GM18909 (cell line): Measurements from ENCODE around the gene ATP2B1.

ENCODE experiments used
- ATAC-seq: cut with Tn5 transposase; IDR thresholded peaks from one replicate; pipeline ENCODE4 v1.9.1; 2021; ENCODE audit warnings: mild to moderate bottlenecking; ENCODE audit not compliant: unreplicated experiment, poor library complexity

Gene ATP2B1

DNA sequence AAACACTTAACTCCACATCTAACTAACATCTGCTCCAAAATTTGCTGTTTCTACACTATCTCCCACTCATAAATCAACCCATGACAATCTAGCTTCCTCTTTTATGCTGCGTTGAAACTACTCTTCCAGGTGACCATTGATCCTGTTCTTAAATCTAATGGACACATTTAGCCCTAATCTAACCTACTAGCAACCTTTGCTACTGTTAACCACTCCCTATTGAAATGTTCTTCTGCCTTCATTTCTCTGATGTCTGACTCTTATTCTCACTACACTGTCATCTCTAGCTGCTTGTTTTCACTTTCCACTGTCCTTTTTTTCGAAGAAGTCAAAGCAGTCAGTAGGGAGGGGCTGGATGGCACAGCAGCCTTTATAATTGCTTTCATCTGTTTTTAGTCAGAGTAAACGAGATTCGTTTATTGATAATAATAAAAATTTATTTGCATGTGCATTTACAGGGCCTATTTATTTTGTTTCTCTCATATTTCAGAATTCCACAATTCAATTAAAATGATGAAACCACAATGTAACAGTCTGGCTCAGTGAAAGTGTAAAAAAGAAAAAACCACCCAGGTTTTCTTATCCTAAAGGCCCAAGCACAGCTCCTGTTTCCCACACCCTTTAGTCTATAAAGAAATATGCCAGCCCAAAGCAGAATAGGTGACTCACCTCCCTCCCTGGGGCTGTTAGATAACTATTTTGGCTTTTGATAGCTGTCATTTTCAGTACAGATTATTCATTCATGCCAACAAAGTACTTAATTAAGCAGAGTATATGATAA lies 44.9 kb downstream of the ATP2B1 start:
- ATAC-seq: peak; percentile 82

- ATAC-seq: no peak
These were observed 46.0 kb downstream of the ATP2B1 start for GRCh38 chr12:89662623-89663022.

GRCh38 chr12:89661706-89662330 lies 46.8 kb downstream of the ATP2B1 start:
- no peak for ATAC-seq

DNA sequence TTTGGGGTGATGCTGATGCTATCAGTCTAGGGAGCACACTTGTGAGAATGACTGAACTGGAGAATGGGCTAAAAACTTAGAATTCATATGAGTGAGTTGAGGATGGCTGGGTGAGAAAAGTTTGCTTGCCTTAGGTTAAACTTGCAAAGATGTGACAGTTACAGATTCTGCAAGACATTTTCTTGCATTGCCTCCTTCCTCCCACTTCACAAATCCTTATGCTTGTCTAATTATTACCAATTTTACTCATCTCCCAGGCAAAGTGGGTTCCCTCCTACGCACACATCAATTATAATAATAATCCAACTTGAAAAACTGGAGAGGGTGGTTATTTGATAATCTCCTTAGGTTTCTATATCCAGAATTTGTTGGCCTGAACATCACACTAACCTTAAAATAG lies 50.9 kb downstream of the ATP2B1 start:
- ATAC-seq: no peak

GRCh38 chr12:89657066-89657465 lies 51.6 kb downstream of the ATP2B1 start:
- no peak for ATAC-seq

GRCh38 chr12:89655841-89656240 lies 52.8 kb downstream of the ATP2B1 start:
- no peak for ATAC-seq

GRCh38 chr12:89651192-89651591 lies 57.4 kb downstream of the ATP2B1 start:
- ATAC-seq: no peak

DNA sequence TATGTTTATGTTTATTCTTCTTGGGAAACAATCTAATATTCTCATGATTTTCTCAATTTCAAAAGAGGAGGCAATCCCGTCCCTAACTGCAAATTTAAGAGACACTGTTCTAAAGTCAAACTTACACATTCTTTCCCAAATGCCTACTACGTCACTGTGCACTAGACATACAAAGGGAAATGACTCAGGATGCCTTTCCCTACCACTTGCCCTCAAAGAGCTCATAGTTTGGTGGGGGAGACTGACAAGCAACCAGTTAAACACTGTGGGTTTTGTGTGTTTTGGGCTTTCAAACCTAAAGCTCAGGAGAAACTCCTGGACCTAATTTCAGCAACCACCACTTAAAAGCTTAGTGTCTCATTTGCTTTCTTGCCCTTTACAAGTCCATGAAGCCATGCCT lies 58.4 kb downstream of the ATP2B1 start:
- ATAC-seq: no peak

DNA sequence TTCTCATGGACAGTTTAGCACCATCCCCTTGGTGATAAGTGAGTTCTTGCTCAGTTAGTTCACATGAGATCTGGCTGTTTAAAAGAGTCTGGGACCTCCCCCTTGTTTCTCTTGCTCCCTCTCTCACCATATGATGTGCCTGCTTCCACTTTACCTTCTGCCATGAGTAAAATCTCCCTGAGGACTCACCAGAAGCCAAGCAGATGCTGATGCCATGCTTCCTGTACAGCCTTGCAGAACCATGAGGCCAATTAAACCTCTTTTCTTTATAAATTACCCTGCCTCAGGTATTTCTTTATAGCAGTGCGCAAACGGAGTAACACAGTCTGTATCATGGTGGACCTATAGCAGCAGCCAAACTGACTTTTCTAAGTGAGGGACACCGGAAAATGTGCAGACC lies 58.8 kb downstream of the ATP2B1 start:
- ATAC-seq: no peak

GRCh38 chr12:89649139-89649538 lies 59.5 kb downstream of the ATP2B1 start:
- no peak for ATAC-seq

GRCh38 chr12:89648211-89648930 lies 60.3 kb downstream of the ATP2B1 start:
- no peak for ATAC-seq

GRCh38 chr12:89645434-89645833 lies 63.2 kb downstream of the ATP2B1 start:
- no peak for ATAC-seq

DNA sequence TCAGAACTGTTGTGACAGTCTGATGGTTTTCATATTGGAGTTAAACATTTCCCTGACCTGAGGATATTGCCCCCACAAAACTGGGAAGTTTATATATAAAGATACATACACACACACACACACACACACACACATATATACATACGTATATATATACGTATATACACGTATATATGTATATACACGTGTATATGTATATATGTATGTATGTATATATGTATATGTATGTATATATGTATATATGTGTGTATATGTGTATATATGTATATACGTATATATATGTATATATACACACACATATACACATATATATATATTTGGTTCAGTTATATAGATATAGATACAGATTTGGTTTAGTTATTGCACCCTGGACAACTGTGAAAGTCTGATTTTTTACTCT lies 65.7 kb downstream of the ATP2B1 start:
- no peak for ATAC-seq

GRCh38 chr12:89636776-89637160 lies 71.9 kb downstream of the ATP2B1 start:
- no peak for ATAC-seq

DNA sequence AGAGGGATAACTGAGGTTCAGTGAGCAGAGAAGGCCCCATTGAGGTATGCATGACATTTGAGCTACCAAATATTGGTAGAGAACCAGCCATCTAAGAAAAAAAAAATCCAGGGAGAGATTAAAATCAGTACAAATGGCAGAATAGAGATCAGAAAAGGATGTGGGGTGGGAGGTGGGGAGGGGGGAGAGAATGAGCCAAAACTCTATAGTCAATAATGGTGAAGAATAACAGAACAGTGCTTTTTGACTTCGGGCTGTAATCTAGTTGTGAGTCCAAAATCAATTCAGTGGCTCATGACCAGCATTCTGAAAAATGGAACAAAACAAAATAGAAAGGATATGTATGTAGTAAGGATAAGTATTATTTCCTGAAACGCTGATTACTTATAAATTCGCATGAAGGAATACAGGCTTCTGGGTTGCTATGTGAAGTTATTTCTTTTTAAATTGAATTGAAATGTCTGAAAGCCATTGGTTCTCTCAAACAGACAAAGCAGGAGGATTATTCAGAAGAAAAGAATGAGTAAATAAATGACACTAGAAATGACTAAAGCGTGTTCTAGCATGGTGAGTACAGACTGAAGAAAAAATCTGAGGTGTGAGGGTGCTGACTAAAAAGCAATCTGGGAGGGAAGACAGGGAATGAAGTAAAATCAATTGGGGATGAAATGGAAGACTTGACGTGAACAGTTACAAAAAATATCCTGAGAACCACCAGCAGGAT lies 72.4 kb downstream of the ATP2B1 start:
- no peak for ATAC-seq

GRCh38 chr12:89634508-89634907 lies 74.1 kb downstream of the ATP2B1 start:
- no peak for ATAC-seq

- no peak for ATAC-seq
These were observed 75.9 kb downstream of the ATP2B1 start for GRCh38 chr12:89632778-89633177.

DNA sequence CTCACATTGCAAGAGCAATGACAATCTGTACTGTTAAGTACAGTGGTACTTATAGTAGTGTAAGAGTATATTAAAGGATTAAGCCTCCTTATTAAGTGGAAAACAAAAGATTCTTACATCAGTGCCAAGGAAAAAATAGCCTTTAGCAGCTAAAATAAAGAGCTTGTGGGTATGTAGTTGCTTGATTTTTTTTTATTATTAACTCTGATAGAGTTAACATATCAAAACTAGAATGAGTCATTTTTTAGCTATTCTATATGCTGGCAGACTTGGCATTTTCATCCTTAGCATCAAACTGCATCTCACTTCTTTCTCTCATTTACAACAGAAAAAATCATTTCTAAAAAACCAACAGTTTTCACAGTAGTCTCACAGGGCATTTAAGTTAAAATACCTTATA lies 86.5 kb downstream of the ATP2B1 start:
- no peak for ATAC-seq

DNA sequence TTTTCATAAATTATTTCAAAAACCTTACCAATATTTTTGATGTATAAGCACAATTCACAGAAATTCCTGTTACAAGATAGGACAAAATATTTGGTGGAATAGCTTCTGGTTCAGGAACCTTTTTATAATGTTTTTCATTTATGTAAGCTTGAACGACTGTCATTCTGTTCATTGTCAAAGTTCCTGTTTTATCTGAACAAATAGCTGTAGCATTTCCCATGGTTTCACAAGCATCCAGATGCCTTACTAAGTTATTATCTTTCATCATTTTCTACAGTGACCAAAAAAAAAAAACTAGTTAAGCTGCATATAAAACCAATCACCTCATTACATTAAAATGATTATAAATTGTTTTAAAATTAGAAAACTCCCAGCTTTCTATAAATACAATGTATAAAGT lies 87.1 kb downstream of the ATP2B1 start:
- ATAC-seq: no peak

DNA sequence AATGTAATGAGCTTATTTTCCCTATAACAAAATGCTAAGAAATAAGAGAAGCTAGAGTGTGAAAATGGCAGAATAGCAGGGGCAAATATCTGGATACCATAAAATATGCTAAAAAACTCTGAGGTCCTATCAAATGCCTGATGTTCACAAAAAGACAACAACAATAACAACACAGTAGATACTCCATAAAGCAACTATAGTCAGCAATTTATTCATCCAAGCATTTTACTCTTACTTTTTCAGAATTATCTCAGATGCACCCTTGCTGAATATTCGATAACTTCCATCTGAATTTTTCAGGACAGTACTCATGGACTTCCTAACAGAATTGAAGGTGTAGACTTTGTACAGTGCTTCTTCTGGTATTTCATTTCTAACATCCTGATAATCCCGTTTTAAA lies 88.9 kb downstream of the ATP2B1 start:
- no peak for ATAC-seq
